GM18507 (cell line): ENCODE results near the gene DPP7.
"Not testable (repeated sequence)": the region's sequence is repeated elsewhere in the genome, so short reads cannot be mapped to it uniquely, and the experiment has no call there.

Experiments used
- DNase-seq: peaks from one replicate; pipeline ENCODE4 v3.0.0; 2011; ENCODE audit warnings: low read depth; ENCODE audit not compliant: insufficient read length; ENCODE audit errors: extremely low spot score
- FAIRE-seq: peaks from 2 replicates; lab custom pipeline; 2011; peaks lifted over from hg19 to GRCh38; lab: Jason Lieb, UNC

The DPP7 gene

DNA sequence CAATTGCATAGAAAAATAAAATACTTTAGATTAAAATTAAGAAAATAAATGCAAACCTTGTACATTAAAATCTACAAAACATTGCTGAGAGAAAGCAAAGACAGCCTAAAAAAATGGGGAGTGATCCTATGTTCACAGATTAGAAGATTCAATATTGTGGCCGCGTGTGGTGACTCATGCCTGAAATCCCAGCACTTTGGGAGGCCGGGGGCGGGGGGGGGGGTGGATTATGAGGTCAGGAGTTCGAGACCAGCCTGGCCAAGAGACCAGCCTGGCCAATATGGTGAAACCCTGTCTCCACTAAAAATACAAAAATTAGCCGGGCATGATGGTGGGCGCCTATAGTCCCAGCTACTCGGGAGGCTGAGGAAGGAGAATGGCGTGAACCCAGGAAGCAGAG is 20.6 kb upstream of the DPP7 start:
- FAIRE-seq, DNase-seq: not testable (repeated sequence)

DNA sequence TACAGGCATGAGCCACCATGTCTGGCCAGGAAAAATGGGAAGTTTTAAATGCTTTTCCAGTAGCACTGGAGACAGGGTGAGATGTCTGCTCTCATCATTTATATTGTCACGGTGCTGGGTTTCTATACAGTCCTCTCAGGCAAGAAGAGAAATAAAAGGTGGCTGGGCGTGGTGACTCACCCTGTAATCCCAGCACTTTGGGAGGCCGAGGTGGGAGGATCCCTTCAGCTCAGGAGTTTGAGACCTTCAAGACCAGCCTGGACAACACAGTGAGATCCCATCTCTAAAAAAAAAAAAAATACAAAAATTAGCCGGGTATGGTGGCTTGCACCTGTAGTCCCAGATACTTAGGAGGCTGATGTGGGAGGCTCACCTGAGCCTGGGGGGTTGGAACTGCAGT is 19.7 kb upstream of the DPP7 start:
- DNase-seq (no peak), FAIRE-seq (no peak)

DNA sequence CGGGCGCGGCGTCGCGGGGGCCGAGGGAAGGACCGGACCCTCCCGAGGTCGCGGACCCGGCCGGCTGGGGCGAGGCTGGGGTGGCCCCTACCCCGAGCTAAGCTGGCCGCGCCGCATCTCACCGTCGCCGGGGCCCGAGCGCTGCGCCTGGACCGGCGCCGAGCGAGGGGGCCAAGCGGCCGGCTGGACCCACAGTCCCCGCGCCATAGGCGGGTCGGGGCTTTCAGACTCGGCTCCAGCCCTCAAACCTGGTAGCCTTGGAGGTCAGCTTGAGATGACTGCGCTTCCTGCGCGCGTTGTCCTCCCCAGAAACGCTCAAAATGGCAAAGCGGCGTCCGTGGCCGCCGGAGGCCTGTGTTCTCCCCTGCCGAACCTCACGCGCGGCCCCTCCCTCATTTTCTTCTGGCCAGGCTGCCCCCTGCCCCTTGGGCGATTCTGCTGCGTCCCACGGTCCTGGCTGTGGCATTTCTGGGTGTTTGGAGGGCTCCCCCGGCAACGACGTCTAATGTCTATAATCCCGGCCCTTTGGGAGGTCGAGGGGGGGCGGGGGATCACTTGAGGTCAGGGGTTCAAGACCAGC is 15.7 kb upstream of the DPP7 start:
- no peak for FAIRE-seq
- no peak for DNase-seq

DNA sequence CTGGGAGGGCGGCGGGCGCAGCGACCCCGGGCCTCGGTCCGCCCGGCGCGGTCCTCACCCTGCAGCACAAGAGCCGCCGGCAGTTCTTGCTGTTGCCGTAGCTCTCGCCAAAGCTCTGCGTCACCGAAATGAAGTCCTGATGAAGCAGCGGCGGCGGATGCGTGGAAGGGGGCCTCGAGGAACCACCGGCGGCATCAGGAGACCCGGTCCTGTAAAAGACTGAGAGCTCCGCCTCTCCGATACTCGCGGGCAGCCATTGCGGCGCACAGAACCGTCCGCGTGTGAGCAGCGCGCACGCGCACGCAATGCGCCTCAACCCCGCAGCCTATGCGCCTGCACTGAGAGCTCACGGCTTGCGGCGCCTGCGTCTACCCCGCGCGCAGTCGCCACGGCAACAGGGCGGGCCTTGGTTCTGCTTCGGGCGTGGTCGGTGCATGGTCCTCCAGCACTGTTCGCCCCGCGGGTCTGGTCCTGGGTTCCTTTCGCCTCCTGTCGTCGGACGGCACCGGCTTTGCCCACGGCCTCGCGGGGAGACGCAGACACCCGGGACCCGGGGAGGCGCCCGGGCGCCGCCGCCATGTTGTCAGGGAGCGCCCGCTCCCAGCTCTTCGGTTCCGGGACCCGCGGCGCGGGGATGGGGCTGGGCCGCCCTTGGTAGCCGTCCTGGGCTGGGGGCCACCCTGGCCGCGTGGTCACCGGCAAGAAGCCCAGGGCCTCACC is 15.1 kb upstream of the DPP7 start:
- DNase-seq (peak; percentile 92), FAIRE-seq (peak; percentile 91)

DNA sequence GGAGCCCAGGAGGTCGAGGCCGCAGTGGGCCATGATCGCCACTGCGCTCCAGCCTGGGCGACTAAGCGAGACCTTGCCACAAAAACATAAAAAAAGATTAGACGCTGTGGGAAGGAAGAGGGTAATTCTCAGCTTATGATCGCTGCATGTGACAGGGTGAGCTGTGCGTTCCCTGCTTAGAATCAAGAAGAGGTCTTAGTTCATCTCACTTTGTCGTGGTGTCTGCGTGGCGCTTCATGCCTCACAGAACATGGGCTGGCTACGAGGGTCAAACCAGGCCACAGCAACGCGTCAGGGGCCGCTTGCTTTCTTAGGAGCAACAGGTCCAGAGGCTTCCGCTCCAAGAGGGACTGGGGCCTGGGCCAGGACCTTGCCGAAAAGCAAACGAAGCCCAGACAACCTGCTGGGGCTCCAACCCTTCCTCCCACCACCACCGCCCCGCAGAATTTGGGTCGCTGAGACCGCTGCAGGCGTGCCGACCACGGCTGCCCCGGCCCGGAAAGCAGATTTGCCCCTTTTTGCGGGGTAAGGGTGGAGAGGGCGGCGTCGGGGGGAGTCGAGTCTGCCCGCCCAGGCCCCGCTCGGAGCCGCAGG is 14.4 kb upstream of the DPP7 start:
- FAIRE-seq (peak; percentile 36), DNase-seq (no peak)

DNA sequence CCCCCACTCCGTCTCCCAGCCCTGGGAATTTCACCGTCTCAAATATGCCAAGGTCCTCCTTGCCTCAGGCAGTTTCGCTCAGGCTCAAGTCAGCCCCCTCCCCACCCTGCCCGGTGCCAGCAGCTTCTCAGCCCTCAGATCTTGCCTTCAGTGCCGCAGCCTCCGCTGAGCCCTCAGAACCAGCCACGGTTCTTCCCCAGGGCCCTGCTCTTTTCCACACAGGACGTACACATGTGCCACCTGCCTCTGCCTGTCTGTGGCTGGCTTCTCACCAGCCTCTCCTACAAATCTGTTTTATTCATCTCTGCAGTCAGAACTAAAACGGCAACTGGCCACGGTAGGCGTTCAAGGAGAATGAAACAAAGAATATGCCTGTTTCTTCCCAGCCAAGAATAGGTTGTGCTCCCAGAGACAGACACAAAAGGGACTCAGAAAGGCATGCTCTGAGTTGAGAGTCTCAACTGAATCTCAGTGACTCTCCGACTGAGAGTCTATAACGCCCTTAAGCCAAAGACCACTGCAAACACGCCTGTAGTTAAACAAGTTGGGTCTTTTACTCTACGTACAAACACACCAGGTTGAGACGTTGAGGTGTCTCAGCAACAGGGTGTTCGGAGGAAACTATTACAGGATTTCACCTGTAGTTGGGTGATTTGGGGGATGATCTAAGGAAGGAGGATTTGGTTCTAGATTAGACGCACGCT is 13.8 kb upstream of the DPP7 start:
- no peak for DNase-seq
- FAIRE-seq, result no peak

DNA sequence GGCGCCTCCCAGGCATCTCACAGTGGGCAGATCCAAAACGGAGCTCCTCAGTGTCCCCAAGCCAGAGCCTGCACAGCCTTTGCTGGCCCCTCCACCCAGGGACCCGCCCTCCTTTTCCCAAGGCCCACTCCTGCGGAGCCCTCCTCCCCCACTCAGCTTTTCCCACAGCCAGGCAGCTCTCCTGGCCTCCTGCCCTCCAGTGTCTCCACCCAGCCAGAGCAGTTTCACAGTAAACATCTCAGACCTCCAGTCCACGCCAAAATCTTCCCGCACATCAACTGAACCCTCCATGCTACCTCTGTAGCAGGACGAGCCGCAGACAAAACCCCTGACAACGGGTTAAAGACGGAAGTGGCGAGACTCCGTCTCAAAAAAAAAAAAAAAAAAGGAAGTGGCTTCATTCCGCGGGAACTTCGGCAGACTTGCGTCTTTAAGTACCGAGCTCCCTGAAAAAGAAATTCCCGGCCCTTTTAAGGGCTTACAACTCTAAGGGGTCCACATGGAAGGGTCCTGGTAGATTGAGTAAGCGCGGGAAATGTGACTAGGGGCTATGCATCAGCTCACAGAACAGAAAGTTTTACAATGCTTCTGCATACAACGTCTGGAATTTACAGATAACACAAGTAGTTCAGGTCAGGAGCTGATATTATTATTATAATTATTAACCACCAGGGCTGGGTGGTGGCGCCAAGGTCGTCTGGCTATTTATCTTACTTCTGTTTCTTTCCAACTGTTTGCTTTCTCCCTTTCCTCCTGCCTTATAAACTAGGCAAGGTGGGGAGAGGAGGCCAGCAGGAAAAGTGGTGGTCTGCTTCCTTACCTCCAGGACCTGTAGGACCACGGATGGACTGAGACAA is 13.0 kb upstream of the DPP7 start:
- DNase-seq (no peak), FAIRE-seq (peak; percentile 72)

DNA sequence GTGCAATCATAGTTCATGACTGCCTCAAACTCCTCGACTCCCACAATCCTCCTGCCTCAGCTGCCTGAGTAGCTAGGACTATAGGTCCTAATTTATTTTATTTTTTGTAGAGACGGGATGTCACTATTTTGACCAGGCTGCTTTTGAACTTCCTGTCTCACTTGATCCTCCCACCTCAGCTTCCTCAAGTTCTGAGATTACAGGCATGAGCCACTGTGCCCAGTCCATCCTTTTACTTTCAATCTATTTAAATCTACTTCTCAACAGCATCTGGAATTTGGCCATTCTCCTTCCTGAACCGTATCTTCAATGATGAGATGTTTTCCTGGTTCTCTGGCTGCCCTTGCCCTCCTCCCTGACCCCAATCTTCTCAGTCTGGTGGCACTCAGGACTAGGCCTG is 12.3 kb upstream of the DPP7 start:
- FAIRE-seq (peak; percentile 15), DNase-seq (no peak)

DNA sequence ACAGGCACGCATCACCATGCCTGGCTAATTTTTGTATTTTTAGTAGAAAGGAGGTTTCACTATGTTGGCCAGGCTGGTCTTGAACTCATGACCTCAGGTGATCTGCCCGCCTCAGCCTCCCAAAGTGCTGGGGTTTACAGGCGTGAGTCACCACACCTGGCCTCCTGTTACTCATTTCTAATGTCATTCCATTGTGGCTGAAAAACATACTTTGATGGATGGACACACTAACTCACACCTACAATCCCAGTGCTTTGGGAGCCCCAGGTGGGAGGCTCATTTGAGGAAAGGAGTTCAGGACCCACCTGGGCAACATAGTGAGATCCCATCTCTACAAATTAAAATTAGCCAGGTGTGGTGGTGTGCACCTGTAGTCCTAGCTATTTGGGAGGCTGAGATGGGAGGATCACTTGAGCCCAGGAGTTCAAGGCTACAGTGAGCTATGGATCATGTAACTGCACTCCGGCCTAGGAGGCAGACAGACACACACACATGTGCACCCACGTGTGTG is 9.5 kb upstream of the DPP7 start:
- FAIRE-seq, DNase-seq: not testable (repeated sequence)

DNA sequence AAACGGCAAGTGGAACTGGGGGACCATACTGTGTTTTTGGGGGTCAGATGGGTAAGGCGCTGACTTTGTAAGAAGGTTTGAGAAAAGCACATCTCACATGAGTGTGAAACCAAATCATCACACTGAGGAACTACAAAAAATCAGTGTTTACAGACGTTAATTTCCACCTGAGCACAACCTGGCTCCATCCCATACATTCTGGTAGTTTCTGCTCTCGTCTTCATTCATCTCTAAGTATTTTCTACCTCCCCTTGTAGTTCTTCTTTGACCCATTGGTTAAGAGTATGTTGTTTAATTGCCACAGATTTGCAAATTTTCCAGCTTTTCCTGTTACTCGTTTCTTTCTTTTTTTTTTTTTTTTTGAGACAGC is 8.9 kb upstream of the DPP7 start:
- FAIRE-seq (peak; percentile 66), DNase-seq (no peak)

DNA sequence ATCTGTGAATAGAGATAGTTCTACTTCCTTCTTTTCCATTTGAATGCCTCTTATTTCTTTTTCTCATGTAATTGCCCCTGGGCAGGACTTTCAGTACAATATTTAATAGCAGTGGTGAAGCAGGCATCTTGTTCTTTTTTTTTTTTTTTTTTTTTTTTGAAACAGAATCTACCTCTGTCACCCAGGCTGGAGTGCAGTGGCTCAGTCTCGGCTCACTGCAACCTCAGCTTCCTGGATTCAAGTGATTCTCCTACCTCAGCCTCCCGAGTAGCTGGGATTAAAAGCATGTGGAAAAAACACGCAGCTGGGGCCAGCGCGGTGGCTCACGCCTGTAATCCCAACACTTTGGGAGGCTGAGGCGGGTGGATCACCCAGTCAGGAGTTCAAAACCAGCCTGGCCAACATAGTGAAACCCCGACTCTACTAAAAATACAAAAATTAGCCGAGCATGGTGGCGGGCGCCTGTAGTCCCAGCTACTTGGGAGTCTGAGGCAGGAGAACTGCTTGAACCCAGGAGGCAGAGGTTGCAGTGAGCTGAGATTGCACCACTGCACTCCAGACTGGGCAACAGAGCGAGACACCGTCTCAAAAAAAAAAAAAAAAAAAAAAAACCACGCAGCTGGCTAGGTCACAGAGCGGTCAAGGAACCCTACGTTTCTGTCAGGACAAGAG is 8.4 kb upstream of the DPP7 start:
- DNase-seq, FAIRE-seq: not testable (repeated sequence)

DNA sequence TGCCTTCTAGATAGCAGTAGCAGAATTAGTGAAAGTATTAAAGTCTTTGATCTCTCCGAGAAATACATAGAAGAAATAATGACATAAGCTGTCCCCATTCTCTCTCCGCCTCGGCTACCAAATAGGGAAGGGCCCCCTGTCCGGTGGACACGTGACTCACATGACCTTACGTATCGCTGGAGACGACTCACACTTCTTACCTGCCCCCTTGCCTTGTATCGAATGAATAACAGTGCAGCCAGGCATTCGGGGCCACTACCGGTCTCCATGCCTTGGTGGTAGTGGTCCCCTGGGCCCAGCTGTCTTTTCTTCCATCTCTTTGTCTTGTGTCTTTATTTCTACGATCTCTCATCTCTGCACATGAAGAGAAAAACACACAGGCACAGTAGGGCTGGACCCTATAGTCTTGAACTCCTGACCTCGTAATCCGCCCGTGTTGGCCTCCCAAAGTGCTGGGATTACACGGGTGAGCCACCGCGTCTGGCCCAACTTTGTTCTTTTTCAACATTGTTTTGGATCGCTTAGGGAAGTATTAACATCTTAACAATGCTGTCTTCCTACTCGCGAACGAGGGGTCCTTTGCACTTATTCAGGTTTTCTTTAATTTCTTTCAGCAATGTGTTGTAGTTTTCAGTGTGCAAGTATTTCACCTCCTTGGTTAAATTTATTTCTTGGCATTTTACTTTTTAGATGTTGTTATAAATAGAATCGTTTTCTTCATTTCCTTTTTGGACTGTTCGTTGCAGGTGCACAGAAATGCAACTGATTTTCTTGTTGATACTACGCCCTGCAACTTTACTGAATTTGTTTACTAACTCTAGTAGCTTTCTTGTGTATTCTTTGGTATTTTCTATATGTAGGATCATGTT is 7.6 kb upstream of the DPP7 start:
- DNase-seq, FAIRE-seq: not testable (repeated sequence)

DNA sequence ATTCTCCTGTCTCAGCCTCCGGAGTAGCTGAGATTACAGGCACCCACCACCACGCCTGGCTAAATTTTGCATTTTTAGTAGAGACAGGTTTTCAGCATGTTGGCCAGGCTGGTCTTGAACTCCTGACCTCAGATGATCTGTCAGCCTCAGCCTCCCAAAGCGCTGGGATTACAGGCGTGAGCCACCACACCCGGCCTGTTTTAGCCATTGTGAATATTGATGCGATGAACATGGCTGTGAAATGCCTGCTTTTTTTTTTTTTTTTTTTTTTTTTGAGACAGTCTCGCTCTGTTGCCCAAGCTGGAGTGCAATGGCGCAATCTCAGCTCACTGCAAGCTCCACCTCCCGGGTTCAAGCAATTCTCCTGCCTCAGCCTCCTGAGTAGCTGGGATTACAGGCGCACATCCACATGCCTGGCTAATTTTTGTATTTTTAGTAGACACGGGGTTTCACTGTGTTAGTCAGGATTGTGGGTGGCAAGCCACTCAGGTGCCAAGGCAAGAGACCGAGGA is 3.6 kb upstream of the DPP7 start:
- not testable (repeated sequence) for FAIRE-seq, DNase-seq

DNA sequence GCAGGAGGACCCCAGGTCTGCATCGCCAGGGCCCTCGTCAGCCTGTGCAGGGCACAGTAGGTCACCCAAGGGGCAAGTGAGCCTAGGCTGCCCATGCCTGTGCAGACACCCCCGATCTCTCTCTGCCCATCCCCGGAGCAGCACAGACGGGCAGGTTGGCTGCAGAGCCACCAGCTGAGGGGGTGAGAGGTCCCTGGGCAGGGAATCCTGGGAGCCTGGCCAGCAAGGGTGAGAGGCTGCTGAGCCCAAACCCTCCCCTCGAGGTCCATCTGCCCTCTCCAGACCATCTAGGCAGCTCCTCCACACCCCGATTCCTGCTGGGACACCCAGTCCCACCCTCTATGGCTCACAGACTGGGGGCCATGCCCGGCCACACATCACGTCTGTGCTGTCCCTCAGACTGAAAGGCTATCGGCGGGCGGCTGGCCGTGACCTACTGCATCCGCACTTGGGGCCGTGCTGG is 2.8 kb upstream of the DPP7 start:
- FAIRE-seq, result no peak
- DNase-seq, result no peak

DNA sequence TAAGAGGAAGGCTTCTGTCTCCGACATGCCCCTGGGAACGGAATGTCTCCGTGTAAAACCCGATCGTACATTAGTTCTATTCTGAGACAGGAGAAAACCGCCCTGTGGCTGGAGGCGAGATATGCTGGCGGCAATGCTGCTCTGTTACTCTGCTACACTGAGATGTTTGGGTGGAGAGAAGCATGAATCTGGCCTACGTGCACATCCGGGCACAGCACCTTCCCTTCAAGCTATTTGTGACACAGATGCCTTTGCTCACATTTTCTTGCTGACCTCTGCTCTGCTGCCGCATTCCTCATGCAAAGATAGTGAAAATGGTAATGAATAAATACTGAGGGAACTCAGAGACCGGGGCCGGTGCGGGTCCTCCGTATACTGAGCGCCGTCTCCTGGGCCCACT is 2.2 kb upstream of the DPP7 start:
- DNase-seq, result no peak
- no peak for FAIRE-seq

DNA sequence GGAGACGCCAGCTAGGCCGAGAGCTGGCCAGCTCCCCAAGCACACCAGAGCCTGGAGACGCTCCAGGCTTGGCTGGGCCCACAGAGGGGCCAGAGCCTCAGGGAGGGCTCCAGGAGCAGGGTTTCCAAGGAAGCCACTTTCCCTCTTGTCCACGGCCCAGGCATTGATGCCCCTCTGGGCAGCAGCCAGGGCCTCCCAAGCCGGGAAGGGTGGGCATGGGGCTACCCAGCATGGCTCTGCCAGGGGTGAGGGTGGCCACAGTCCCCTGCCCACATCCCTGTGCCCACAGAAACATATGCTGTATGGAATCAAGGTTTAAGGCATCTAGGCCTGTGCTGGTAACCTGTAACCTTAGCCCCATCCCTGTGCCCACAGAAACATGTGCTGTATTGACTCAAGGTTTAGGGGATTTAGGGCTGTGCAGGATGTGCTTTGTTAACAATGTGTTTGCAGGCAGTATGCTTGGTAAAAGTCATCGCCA is 1.5 kb upstream of the DPP7 start:
- no peak for DNase-seq
- FAIRE-seq, result no peak

DNA sequence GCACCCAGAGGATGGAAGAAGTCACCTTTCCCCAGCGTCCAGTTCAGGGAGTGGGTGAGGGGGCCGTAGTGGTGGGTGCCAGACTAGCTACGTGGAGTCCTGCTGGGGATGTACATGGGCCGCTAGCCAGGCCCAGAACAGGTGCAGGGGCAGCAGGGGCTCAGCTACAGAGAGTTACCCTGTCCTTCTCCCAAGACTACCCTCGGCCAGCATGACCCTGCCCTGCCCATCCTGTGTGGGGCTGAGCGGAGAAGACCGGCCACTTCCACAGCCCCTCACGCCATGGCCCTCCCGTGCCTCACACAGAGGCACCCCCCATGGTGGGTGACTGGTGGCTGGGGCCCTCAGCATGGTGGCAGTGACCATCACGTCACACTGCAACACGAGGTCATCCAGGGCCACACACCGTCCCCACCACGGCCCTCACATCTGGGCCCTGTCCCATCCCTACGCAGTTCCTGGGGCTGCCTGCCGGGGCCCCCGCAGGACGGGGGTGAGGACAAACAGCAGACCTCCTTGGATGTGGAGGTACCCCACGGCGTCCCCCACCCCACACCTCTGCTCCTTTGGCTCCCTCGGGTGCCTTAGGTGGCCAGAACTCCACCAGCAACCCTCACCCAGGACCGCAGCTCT is 977 bp upstream of the DPP7 start:
- FAIRE-seq (no peak), DNase-seq (no peak)
